Mesothelial cell of epicardium (in vitro differentiated cells): Measurements from ENCODE around the gene CROCC. TPM values are rescaled to one million over a fixed set of nuclear protein-coding genes. Genes with fewer than 3 reads are reported as not detected.

Experiments used
- DNase-seq, 2 experiments: peaks; one replicate each; pipeline ENCODE4 v3.0.0; 2021; ENCODE audit warnings: low spot score in 2 of 2; ENCODE audit not compliant: unreplicated experiment in 2 of 2
- H3K27ac Mint-ChIP-seq: 2 replicates; pipeline ENCODE4 v1.8.0; 2021; ENCODE audit warnings: mixed read lengths
- H3K27me3 Mint-ChIP-seq: 2 replicates; pipeline ENCODE4 v1.8.0; 2021; ENCODE audit warnings: low read depth, mixed read lengths
- H3K36me3 Mint-ChIP-seq: 2 replicates; pipeline ENCODE4 v1.8.0; 2021; ENCODE audit warnings: mixed read lengths
- H3K4me1 Mint-ChIP-seq: 2 replicates; pipeline ENCODE4 v1.8.0; 2021; ENCODE audit warnings: mixed read lengths
- H3K4me3 Mint-ChIP-seq: 2 replicates; pipeline ENCODE4 v1.8.0; 2021; ENCODE audit warnings: mild to moderate bottlenecking, moderate library complexity, mixed read lengths
- H3K9me3 Mint-ChIP-seq: 2 replicates; pipeline ENCODE4 v1.8.0; 2021; ENCODE audit warnings: mixed read lengths
- CTCF ChIP-seq: fragments of 200-600 bp; sonication (generic); IDR thresholded peaks from one replicate; pipeline ENCODE4 v1.5.0; 2021; ENCODE audit warnings: antibody characterized with exemption; ENCODE audit not compliant: unreplicated experiment
- total RNA-seq: library from RNA; stranded (reverse); gene quantifications from 3 replicates; pipeline ENCODE4 v1.2.1, GENCODE V29; 2021

CROCC gene
- total RNA-seq, 1 donor from 2014 or later: 86.4 TPM

GRCh38 chr1:16920951-16921350 is 780 bp upstream of the CROCC start:
- Mint-ChIP-seq H3K27me3 (no peaks in the 10 kb centered on the region), H3K36me3 (no peaks in the 10 kb centered on the region), H3K9me3 (no peaks in the 10 kb centered on the region), H3K4me3 (no peak overlapping the region), H3K27ac (no peak overlapping the region), H3K4me1 (peaks cover 15% of the 10 kb centered on the region)
- DNase-seq: no peak
- TF ChIP-seq CTCF: no peak

DNA sequence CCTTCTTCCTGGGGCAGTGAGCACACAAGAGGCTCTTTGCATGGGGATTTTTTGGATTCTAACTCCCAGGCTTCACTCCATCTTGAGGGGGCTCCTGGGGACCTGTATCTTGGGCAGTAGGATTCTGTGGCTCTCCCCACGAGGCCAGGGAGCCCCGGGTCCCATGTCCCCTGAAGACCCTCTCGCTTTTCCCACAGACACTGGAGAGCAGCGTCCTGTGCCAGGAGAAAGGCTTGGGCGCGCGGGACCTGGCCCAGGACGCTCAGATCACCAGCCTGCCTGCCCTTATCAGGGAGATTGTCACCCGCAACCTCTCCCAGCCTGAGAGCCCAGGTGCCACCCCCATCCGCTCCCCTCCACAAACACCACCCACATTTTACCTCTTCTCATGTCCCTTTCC is 735 bp downstream of the CROCC start:
- no peak overlapping the region for H3K27ac Mint-ChIP-seq
- peak overlapping the region; percentile 60 for H3K4me3 Mint-ChIP-seq
- no peak for TF ChIP-seq CTCF
- peaks cover 21% of the 10 kb centered on the region for H3K4me1 Mint-ChIP-seq
- no peak for DNase-seq
- H3K9me3 Mint-ChIP-seq: no peaks in the 10 kb centered on the region
- H3K36me3 Mint-ChIP-seq: no peaks in the 10 kb centered on the region
- H3K27me3 Mint-ChIP-seq: no peaks in the 10 kb centered on the region

- Mint-ChIP-seq H3K4me1 (peaks cover 21% of the 10 kb centered on the region), H3K27me3 (no peaks in the 10 kb centered on the region), H3K27ac (no peak overlapping the region), H3K9me3 (no peaks in the 10 kb centered on the region), H3K36me3 (no peaks in the 10 kb centered on the region), H3K4me3 (no peak overlapping the region)
- TF ChIP-seq CTCF: no peak
- DNase-seq: no peak
These were observed 1.2 kb downstream of the CROCC start for GRCh38 chr1:16922885-16923431.

- Mint-ChIP-seq H3K4me1 (peaks cover 21% of the 10 kb centered on the region), H3K27me3 (no peaks in the 10 kb centered on the region), H3K27ac (peak overlapping the region; percentile 25), H3K4me3 (no peak overlapping the region), H3K9me3 (no peaks in the 10 kb centered on the region), H3K36me3 (no peaks in the 10 kb centered on the region)
- no peak for DNase-seq
- no peak for TF ChIP-seq CTCF
These were observed 2.6 kb downstream of the CROCC start for GRCh38 chr1:16924216-16924918.

- DNase-seq: no peak
- no peaks in the 10 kb centered on the region for H3K36me3 Mint-ChIP-seq
- no peak for TF ChIP-seq CTCF
- no peak overlapping the region for H3K4me3 Mint-ChIP-seq
- peaks cover 21% of the 10 kb centered on the region for H3K4me1 Mint-ChIP-seq
- H3K27me3 Mint-ChIP-seq: no peaks in the 10 kb centered on the region
- no peak overlapping the region for H3K27ac Mint-ChIP-seq
- no peaks in the 10 kb centered on the region for H3K9me3 Mint-ChIP-seq
These were observed 3.3 kb downstream of the CROCC start for GRCh38 chr1:16924919-16925477.
